ENCODE results near the gene HMGCS1. TPM values are rescaled to one million over a fixed set of nuclear protein-coding genes. Genes with fewer than 3 reads are reported as not detected.

Gene HMGCS1
- total RNA-seq = 14.0 and 71.3 TPM in 2 replicates

DNA sequence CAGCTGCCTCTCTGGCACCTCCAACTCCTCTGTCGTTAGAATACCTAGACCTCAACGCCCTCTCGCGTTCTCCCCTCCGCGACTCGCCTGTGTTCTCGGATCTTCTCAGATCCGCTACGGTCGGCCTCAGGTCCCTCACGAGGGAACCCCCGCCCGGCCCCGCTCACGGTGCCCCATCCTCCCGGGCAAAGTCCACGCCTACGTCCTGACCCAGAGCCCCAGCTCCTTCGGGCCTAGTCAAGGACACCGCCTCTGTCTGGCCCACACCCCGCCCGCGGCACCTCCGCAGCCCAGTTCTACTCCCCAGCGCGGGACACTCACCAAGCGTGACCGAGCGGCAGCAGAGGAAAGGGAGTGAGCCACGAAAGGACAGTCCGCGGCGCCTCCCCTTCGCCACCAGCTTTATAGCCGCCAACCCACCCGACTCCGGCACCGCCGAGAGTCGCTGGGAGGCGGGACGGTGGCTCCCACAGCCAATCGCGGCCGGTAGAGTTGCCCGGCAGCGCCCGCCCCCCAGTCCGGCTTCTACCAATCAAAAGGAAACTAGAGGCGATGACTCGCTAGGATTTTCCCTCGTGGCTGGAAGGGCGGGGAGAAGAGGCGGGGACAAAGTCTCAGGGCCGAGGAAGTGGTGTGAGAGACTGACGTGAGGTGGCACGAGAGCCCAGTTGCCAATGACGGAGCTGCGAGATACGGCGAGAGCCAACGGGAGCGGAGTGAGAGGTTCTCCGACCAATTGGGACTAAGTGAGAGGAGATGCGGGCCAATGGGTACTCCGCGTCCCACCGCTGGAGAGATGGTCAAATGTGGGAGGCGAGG is at the start of gene HMGCS1:
Gene HMGCS1 (minus strand): TSS at position 378 of the 819 bp plus-strand sequence. CDS start 14,447 bp downstream, outside the sequence.

Other genes starting within 250 kb of the HMGCS1 start
- gene ZNF131, start 192.5 kb downstream of the HMGCS1 start, total RNA-seq = 29.7 and 35.6 TPM in 2 replicates
- not detected in 2 replicates for gene NIM1K, start 121.2 kb downstream of the HMGCS1 start, total RNA-seq
- 2.3 and 2.7 TPM in 2 replicates for gene CCL28, start 99.0 kb upstream of the HMGCS1 start, total RNA-seq
- gene TMEM267, start 170.5 kb upstream of the HMGCS1 start, total RNA-seq = 6.9 and 12.9 TPM in 2 replicates
- gene C5orf34, start 201.7 kb upstream of the HMGCS1 start, total RNA-seq = 2.6 and 4.5 TPM in 2 replicates
- 104 and 130 TPM in 2 replicates for gene PAIP1, start 243.7 kb upstream of the HMGCS1 start, total RNA-seq

Measured in vein endothelial cell (primary cell).